HG02870 (cell line): ENCODE results near the gene PKP2.
"Not testable (repeated sequence)": the region's sequence is repeated elsewhere in the genome, so short reads cannot be mapped to it uniquely, and the experiment has no call there.

Experiments
- ATAC-seq: cut with Tn5 transposase; IDR thresholded peaks from one replicate; pipeline ENCODE4 v1.9.1; 2021; ENCODE audit warnings: mild to moderate bottlenecking, moderate library complexity; ENCODE audit not compliant: unreplicated experiment

Gene PKP2

GRCh38 chr12:32864731-32865130 lies 31.8 kb downstream of the PKP2 start:
- no peak for ATAC-seq

- no peak for ATAC-seq
Observed at GRCh38 chr12:32863128-32863527, 33.4 kb downstream of the PKP2 start.

- not testable (repeated sequence) for ATAC-seq
Observed at GRCh38 chr12:32861658-32862057, 34.9 kb downstream of the PKP2 start.

- no peak for ATAC-seq
Observed at GRCh38 chr12:32860192-32860591, 36.4 kb downstream of the PKP2 start.

GRCh38 chr12:32859389-32859788 lies 37.2 kb downstream of the PKP2 start:
- ATAC-seq, result no peak

GRCh38 chr12:32854716-32855115 lies 41.9 kb downstream of the PKP2 start:
- ATAC-seq, result no peak

GRCh38 chr12:32854097-32854496 lies 42.5 kb downstream of the PKP2 start:
- no peak for ATAC-seq

- ATAC-seq, result no peak
Observed at GRCh38 chr12:32847287-32847686, 49.3 kb downstream of the PKP2 start.

GRCh38 chr12:32846053-32846452 lies 50.5 kb downstream of the PKP2 start:
- ATAC-seq, result no peak

- no peak for ATAC-seq
Observed at GRCh38 chr12:32843528-32844095, 53.0 kb downstream of the PKP2 start.

- ATAC-seq, result no peak
Observed at GRCh38 chr12:32841061-32841460, 55.5 kb downstream of the PKP2 start.

GRCh38 chr12:32839828-32840227 lies 56.7 kb downstream of the PKP2 start:
- ATAC-seq, result no peak

- no peak for ATAC-seq
Observed at GRCh38 chr12:32837974-32838373, 58.6 kb downstream of the PKP2 start.

GRCh38 chr12:32836710-32837109 lies 59.9 kb downstream of the PKP2 start:
- no peak for ATAC-seq

- ATAC-seq, result no peak
Observed at GRCh38 chr12:32834122-32834521, 62.5 kb downstream of the PKP2 start.

- no peak for ATAC-seq
Observed at GRCh38 chr12:32828552-32828951, 68.0 kb downstream of the PKP2 start.

- no peak for ATAC-seq
Observed at GRCh38 chr12:32828120-32828519, 68.5 kb downstream of the PKP2 start.

GRCh38 chr12:32826807-32827412 lies 69.7 kb downstream of the PKP2 start:
- no peak for ATAC-seq

- ATAC-seq, result no peak
Observed at GRCh38 chr12:32824596-32824995, 72.0 kb downstream of the PKP2 start.

GRCh38 chr12:32822344-32822743 lies 74.2 kb downstream of the PKP2 start:
- ATAC-seq, result no peak

- ATAC-seq, result no peak
Observed at GRCh38 chr12:32821710-32822109, 74.9 kb downstream of the PKP2 start.

- ATAC-seq, result no peak
Observed at GRCh38 chr12:32821293-32821692, 75.3 kb downstream of the PKP2 start.

- ATAC-seq, result no peak
Observed at GRCh38 chr12:32820376-32820931, 76.1 kb downstream of the PKP2 start.
